Subcutaneous abdominal adipose tissue (tissue), 5 donors: ENCODE data around the gene KRTAP10-1.

Experiments used
- H3K27ac ChIP-seq: one replicate; pipeline ENCODE4 v1.7.0; 2013; ENCODE audit warnings: low read depth, mild to moderate bottlenecking, inconsistent platforms, low read length, moderate library complexity
- H3K27me3 ChIP-seq, 5 donors: one replicate each; pipeline ENCODE4 v1.7.0; 2013; ENCODE audit warnings: low read length in 5 of 5, inconsistent platforms in 1 of 5; ENCODE audit not compliant: control insufficient read depth in 5 of 5, insufficient read depth in 4 of 5
- H3K36me3 ChIP-seq, 5 donors: one replicate each; pipeline ENCODE4 v1.7.0; 2013; ENCODE audit warnings: low read length in 5 of 5; ENCODE audit not compliant: control insufficient read depth in 5 of 5, insufficient read depth in 5 of 5
- H3K4me1 ChIP-seq, 5 donors: one replicate each; pipeline ENCODE4 v1.7.0; 2013; ENCODE audit warnings: low read length in 5 of 5, mild to moderate bottlenecking in 3 of 5, moderate library complexity in 1 of 5; ENCODE audit not compliant: control insufficient read depth in 5 of 5, insufficient read depth in 5 of 5
- H3K4me3 ChIP-seq, 5 donors: one replicate each; pipeline ENCODE4 v1.7.0; 2013; ENCODE audit warnings: low read length in 5 of 5, low read depth in 1 of 5
- H3K9ac ChIP-seq, 5 donors: one replicate each; pipeline ENCODE4 v1.7.0; 2013; ENCODE audit warnings: low read length in 5 of 5, mild to moderate bottlenecking in 4 of 5, moderate library complexity in 3 of 5
- H3K9me3 ChIP-seq, 5 donors: one replicate each; pipeline ENCODE4 v1.7.0; 2013; ENCODE audit warnings: low read length in 5 of 5; ENCODE audit not compliant: control insufficient read depth in 5 of 5
- donor health status: healthy.
- donor health status: healthy.
- donor health status: healthy.
- donor health status: healthy.
- donor health status: healthy.

Gene KRTAP10-1

DNA sequence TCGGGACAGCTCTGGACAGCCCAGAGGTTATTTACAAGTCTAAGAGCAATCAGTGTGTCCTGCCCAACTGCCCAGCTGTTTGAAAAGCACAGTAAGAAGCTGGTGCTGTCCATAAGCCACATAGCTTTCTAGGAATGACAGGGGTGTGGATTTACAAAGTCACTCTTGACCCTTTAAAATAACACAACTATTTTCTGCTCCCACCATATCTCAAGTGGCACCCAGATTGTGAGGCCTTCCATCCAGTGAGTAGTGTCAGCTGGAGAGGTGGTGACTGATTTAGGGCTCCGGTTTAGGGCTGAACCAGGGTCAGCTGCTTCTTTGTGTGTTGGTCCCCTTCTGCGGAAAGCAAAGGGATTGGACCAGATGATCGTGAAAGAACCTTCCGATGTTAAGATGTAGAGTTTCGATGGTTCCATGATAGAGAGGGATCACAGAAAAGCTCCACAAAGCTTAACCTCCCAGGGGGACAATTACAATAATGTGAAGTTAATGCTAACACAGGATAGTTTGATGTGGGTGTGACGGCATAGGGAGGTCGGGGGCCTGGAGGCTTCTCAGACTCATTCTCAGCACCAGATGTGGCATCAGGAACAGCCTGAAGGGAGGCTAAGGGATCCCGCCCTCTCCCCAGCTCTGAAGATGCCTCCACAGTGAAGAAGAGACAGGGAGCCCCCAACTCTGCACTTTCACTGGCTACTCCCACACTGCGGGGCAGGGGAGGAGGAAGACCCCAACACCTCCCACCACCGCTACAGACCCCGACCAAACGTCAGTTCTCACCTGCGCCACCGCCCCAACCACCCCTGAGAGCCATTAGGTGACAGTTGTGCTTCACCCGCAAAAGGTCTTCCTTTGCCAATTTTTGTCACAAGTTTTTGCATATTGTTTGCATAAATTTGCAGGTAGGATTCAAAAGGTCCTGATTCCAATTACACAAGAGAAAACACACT is 44.1 kb downstream of the KRTAP10-1 start:
- no peaks in the 10 kb centered on the region for H3K36me3 ChIP-seq
- H3K9ac ChIP-seq, result peak overlapping the region in 1 of 5 donors; percentile 26
- H3K27me3 ChIP-seq, result peaks cover 0 to 2% (median 0%) of the 10 kb centered on the region in 5 donors
- peaks cover 0 to 16% (median 14%) of the 10 kb centered on the region in 5 donors for H3K9me3 ChIP-seq
- H3K27ac ChIP-seq, result peak overlapping the region; percentile 46
- peak overlapping the region in 1 of 5 donors; percentile 32 for H3K4me3 ChIP-seq
- peaks cover 3 to 23% (median 20%) of the 10 kb centered on the region in 5 donors for H3K4me1 ChIP-seq

DNA sequence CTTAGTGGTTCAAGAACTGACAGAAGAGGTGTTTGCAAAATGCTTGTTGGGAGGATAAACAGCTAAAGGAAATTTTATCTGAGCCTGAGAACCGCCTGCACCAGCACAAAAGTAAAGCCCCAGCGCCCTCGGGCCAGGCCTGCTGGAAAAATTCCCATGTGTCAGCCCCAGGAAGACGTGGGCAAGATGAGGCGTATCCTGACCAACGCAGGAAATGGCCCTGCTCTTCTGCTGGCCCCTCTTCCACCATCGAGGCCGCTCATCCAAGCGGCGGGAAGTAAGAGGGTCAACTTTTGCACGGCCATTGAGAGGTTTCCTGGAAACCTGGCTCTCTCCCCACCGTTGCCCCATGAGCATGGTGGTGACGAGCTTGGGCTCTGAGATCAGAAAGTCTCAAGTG is 45.0 kb downstream of the KRTAP10-1 start:
- peaks cover 0 to 16% (median 14%) of the 10 kb centered on the region in 5 donors for H3K9me3 ChIP-seq
- peaks cover 3 to 23% (median 20%) of the 10 kb centered on the region in 5 donors for H3K4me1 ChIP-seq
- no peak overlapping the region for H3K27ac ChIP-seq
- H3K4me3 ChIP-seq, result no peak overlapping the region
- no peaks in the 10 kb centered on the region for H3K36me3 ChIP-seq
- H3K9ac ChIP-seq, result no peak overlapping the region
- peaks cover 0 to 2% (median 0%) of the 10 kb centered on the region in 5 donors for H3K27me3 ChIP-seq

DNA sequence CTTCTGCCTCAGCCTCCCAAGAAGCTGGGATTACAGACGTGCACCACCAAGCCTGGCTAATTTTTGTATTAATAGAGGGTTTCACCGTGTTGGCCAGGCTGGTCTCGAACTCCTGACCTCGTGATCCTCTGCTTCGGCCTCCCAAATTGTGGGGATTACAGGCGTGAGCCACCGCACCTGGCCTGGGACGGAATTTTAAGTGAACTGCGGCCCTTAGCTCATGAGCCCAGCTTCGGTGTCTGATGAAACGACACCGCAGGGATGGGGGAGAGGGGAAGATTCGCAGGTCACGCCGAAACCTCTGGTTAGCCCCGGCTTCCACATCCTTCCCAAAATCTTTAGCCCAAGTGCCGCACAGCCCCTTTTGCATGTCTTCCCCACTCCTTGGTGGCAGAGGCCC is 45.6 kb downstream of the KRTAP10-1 start:
- Histone ChIP-seq H3K9ac (no peak overlapping the region), H3K4me3 (no peak overlapping the region), H3K9me3 (peaks cover 0 to 16% (median 14%) of the 10 kb centered on the region in 5 donors), H3K36me3 (no peaks in the 10 kb centered on the region), H3K27me3 (peaks cover 0 to 2% (median 0%) of the 10 kb centered on the region in 5 donors), H3K27ac (no peak overlapping the region), H3K4me1 (peaks cover 3 to 23% (median 20%) of the 10 kb centered on the region in 5 donors)

DNA sequence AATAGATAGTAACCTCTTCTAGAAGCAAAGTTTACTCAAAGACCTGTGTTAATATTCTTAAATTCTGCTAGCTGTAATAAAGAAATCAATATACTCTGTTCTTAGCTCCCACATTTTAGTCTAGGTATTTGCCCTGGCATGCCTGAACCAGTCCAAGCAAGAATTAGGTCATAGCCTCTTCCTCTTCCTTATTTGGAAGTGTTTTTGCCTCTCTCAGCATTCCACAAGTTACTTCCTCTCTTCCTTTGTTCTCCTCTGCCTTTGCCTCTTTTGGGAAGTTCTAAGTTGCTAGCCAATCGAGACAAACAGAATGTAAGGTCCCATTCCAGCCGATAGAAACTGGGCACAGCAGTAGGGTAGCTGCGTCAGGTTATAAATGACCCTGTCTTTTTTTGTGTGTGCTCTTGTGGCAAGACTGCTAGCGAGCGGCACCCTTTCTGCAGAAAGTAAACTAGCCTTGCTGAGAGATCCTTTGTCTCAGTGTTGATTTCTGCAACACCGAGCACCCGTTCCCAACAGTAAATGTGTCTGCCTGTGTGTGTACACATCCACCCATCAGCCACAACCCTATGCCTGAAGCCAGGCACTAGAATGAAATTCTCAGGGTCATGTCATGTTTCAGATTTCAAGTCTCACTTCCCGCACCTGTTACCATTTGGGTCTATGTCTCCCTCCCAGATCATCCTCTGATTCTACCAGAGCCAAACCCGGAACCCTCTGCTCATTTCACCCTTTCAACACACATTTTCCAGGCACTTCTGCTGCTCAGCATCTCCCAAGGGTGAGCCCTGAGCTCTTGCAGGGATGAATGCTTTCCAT is 47.2 kb downstream of the KRTAP10-1 start:
- Histone ChIP-seq H3K36me3 (no peaks in the 10 kb centered on the region), H3K9ac (no peak overlapping the region), H3K9me3 (peaks cover 0 to 18% (median 14%) of the 10 kb centered on the region in 5 donors), H3K27me3 (peaks cover 0 to 2% (median 0%) of the 10 kb centered on the region in 5 donors), H3K4me1 (peaks cover under 1 to 19% (median 16%) of the 10 kb centered on the region in 5 donors), H3K4me3 (peak overlapping the region in 1 of 5 donors; percentile 18), H3K27ac (no peak overlapping the region)

DNA sequence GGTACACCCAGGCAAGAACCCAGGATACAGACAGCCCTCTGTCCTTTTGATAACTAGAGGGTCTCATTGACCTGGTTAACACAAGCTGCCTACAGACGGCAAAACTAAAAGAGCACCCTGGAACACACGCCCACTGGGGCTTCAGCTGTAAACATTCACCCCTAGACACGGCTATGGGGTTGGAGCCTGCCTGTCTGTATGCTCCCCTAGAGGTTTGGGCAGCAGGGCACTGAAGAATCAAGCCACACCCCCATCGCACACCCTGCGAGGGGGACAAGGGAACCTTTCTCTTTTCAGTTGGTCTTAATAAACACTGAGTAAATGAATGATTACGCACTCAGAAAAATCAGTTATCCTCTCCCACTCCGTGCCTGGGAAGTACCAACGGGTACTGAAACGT is 49.2 kb downstream of the KRTAP10-1 start:
- H3K27me3 ChIP-seq, result peaks cover 0 to 2% (median 0%) of the 10 kb centered on the region in 5 donors
- H3K9ac ChIP-seq, result no peak overlapping the region
- no peak overlapping the region for H3K27ac ChIP-seq
- peaks cover 0 to 7% (median 0%) of the 10 kb centered on the region in 5 donors for H3K4me1 ChIP-seq
- H3K36me3 ChIP-seq, result no peaks in the 10 kb centered on the region
- H3K9me3 ChIP-seq, result peaks cover 0 to 18% (median 14%) of the 10 kb centered on the region in 5 donors
- no peak overlapping the region for H3K4me3 ChIP-seq

DNA sequence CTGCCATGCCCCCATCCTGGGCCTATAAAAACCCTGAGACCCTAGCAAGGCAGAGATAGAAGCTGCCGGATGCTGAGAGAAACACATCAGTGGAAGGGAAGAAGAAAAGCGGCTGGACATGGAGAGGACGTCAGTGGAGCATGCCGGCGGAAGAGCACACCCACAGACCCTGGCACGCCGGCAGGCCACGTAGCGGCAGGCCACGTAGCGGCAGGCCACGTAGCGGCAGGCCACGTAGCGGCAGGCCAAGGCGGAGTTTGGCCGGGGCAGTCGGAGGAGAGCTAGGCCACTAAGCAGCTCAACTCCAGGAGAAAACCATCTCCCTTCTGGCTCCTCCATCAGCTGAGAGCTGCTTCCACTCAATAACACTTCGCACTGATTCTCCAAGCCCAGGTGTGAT is 49.6 kb downstream of the KRTAP10-1 start:
- Histone ChIP-seq H3K9me3 (peaks cover 0 to 18% (median 14%) of the 10 kb centered on the region in 5 donors), H3K27ac (no peak overlapping the region), H3K27me3 (peaks cover 0 to 2% (median 0%) of the 10 kb centered on the region in 5 donors), H3K4me3 (no peak overlapping the region), H3K4me1 (peaks cover 0 to 12% (median 0%) of the 10 kb centered on the region in 5 donors), H3K36me3 (no peaks in the 10 kb centered on the region), H3K9ac (no peak overlapping the region)

DNA sequence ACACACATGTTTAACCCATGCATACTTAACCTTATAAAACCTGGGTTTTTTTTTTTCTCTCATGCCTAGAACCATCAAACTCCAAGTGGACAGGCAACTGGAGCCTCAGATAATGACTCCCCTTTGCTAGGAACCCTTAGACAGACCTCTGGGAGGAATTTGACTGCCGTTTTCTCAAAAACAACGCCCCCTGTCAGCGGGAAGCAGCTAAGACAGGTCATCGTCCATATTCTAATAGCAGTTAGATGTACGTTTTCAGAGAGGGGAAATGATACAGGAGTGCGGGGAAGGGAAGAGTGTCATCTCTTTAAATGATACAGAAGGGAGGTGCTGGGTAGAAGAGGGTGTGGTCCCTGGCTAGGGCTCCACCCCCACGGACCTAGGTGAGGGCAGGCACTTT is 50.0 kb downstream of the KRTAP10-1 start:
- no peak overlapping the region for H3K9ac ChIP-seq
- peaks cover 0 to 18% (median 14%) of the 10 kb centered on the region in 5 donors for H3K9me3 ChIP-seq
- H3K27ac ChIP-seq, result no peak overlapping the region
- peaks cover 0 to 14% (median 0%) of the 10 kb centered on the region in 5 donors for H3K4me1 ChIP-seq
- no peak overlapping the region for H3K4me3 ChIP-seq
- H3K36me3 ChIP-seq, result no peaks in the 10 kb centered on the region
- peaks cover 0 to 2% (median 0%) of the 10 kb centered on the region in 5 donors for H3K27me3 ChIP-seq
